Activated T-helper 2 cell treated with anti-CD3 and anti-CD28 coated beads, Interferon-gamma antibody, Interleukin-2, Interleukin-4, amounts not matched to agents 10 μg/mL and 5 μg/mL and 100 μg/mL, durations not matched to agents 14 hours and 24 hours and 36 hours (primary cell): ENCODE results near the gene GORASP1. TPM values are rescaled to one million over a fixed set of nuclear protein-coding genes. Genes with fewer than 3 reads are reported as not detected.

Source experiments
- DNase-seq: peaks from one replicate; pipeline ENCODE4 v3.0.0; 2021; ENCODE audit warnings: low spot score
- H3K27ac Mint-ChIP-seq: one replicate; pipeline ENCODE4 v1.8.0; 2021; ENCODE audit warnings: mixed read lengths
- H3K27me3 Mint-ChIP-seq: one replicate; pipeline ENCODE4 v1.8.0; 2021; ENCODE audit warnings: low read depth, mixed read lengths
- H3K36me3 Mint-ChIP-seq: one replicate; pipeline ENCODE4 v1.8.0; 2021; ENCODE audit warnings: low read depth, mixed read lengths
- H3K4me1 Mint-ChIP-seq: one replicate; pipeline ENCODE4 v1.8.0; 2021; ENCODE audit warnings: low read depth, mixed read lengths
- H3K4me3 Mint-ChIP-seq: one replicate; pipeline ENCODE4 v1.8.0; 2021; ENCODE audit warnings: low read depth, mild to moderate bottlenecking, moderate library complexity, mixed read lengths
- H3K9me3 Mint-ChIP-seq: one replicate; pipeline ENCODE4 v1.8.0; 2021; ENCODE audit warnings: mixed read lengths
- intact Hi-C: fragments of 100-400 bp; cut with micrococcal nuclease; formaldehyde crosslinking; loops from one replicate; pipeline ENCODE4 v1.15.1; 2023
- total RNA-seq: library from RNA; stranded (reverse); gene quantifications from 2 replicates; pipeline ENCODE4 v1.2.3, GENCODE V29; 2022

The GORASP1 gene
- total RNA-seq, 1 donor from 2014 or later, result 31.8 TPM

- H3K27ac Mint-ChIP-seq, result no peak overlapping the region
- no peak for DNase-seq
- peaks cover 12% of the 10 kb centered on the region for H3K4me1 Mint-ChIP-seq
- no peaks in the 10 kb centered on the region for H3K9me3 Mint-ChIP-seq
- H3K4me3 Mint-ChIP-seq, result no peak overlapping the region
- H3K36me3 Mint-ChIP-seq, result no peaks in the 10 kb centered on the region
- peaks cover 7% of the 10 kb centered on the region for H3K27me3 Mint-ChIP-seq
- intact Hi-C loops, result no loop called here
Observed at GRCh38 chr3:39127908-39128304, 20.5 kb upstream of the GORASP1 start.

- H3K27me3 Mint-ChIP-seq, result peaks cover 7% of the 10 kb centered on the region
- H3K36me3 Mint-ChIP-seq, result no peaks in the 10 kb centered on the region
- DNase-seq, result no peak
- no peak overlapping the region for H3K4me3 Mint-ChIP-seq
- intact Hi-C loops, result no loop called here
- no peak overlapping the region for H3K27ac Mint-ChIP-seq
- H3K9me3 Mint-ChIP-seq, result no peaks in the 10 kb centered on the region
- H3K4me1 Mint-ChIP-seq, result peaks cover 12% of the 10 kb centered on the region
Observed at GRCh38 chr3:39127269-39127907, 20.0 kb upstream of the GORASP1 start.

DNA sequence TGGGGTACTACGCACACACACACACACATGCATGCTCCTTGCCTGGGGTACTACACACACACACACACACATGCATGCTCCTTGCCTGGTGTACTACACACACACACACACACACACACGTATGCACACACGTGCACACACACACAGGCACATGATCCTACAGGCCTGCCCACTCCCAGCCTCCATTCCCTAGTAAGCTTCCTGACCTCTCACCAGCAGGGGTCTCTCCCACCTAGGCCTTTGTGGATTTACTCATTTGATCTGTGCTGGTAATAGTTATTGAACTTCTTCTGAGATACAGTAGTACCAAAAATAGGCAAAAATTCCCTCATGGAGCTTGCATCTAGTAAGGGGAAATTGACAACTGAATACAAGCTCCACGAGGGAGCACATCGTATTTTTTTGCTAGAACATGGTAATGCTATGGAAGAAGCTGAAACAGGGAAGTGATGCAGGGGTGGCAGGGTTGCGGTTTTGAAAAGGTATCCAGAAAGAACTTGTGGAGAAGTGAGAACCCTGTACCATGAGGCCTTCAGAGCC is 19.2 kb upstream of the GORASP1 start:
- no peak for DNase-seq
- peaks cover 12% of the 10 kb centered on the region for H3K27me3 Mint-ChIP-seq
- H3K4me3 Mint-ChIP-seq, result no peak overlapping the region
- intact Hi-C loops, result no loop called here
- H3K27ac Mint-ChIP-seq, result no peak overlapping the region
- peaks cover 12% of the 10 kb centered on the region for H3K4me1 Mint-ChIP-seq
- no peaks in the 10 kb centered on the region for H3K9me3 Mint-ChIP-seq
- H3K36me3 Mint-ChIP-seq, result no peaks in the 10 kb centered on the region

DNA sequence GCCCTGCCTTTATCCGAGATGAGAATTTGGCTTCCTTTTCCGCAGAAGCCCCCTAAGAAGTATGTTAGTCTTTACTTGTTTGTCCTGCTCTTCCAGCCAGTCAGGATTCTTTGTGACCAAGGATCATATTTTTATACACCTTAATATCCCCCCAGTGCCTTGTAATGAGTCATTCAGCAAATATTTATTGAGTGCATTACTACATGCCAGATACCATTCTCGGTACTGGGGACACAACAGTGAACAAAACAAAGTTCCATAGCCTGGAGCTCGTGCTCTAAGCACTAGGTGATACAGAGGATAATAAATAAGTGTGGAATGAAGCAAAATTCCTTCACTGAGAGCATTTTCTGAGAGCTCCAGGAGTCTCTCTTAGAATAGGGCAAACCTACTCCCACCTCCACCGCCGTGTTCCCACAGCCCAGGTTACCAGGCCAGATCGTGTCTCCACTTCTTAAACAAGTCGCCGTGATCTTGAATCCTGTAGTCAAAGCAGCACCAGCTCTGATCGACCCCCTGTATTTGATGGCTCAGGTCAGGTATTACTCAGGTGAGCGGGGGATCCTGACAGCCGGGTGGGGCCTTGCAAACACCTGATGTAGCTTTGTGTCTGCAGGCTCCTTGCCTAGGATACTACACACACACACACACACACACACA is 18.5 kb upstream of the GORASP1 start:
- Mint-ChIP-seq H3K27ac (no peak overlapping the region), H3K36me3 (no peaks in the 10 kb centered on the region), H3K27me3 (peaks cover 12% of the 10 kb centered on the region), H3K4me3 (no peak overlapping the region), H3K4me1 (peaks cover 9% of the 10 kb centered on the region), H3K9me3 (no peaks in the 10 kb centered on the region)
- DNase-seq, result no peak
- intact Hi-C loops, result no loop called here

DNA sequence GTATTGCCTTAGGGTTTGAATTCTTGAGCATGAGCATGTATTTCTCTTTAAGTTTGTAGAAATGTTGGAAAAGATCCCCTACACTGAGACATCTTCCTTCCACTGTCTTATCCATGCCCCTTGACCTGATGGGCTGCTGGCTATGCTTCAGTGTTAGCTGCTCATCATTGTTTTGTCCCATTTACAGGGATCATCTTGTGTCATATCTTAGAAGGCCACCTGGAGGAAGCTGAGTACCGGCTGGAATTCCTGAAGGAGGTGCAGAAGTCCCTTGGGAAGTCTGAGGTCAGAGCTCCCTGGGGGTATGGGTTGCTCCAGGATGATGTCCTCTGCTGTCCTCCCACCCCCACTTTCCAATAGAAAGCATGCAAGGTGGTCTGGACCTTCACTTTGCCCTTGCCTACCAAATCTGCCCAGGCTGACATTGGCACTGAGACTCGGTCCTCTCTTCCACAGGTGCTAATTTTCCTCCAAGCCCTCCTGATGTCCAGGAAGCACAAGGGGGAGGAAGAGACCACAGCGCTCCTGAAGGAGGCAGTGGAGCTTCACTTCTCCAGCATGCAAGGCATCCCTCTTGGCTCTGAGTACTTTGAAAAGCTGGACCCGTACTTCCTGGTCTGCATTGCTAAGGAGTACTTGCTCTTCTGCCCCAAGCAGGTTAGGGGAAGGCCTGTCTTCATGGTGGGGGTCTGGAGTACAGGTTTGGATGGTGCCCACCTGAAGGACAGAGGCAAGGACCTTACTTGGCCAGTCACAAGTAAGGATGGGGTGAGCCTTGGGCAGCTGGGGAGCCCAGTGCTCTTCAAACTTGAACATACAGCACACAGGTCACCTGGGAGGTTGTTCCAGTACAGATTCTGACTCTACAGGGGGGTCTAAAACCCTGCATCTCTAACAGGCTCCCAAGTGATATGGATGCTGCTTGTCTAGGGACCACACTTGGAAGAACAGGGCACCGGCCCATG is 17.7 kb upstream of the GORASP1 start:
- Mint-ChIP-seq H3K9me3 (no peaks in the 10 kb centered on the region), H3K36me3 (no peaks in the 10 kb centered on the region), H3K27me3 (peaks cover 12% of the 10 kb centered on the region), H3K27ac (no peak overlapping the region), H3K4me1 (peaks cover 9% of the 10 kb centered on the region), H3K4me3 (no peak overlapping the region)
- intact Hi-C loops, result no loop called here
- DNase-seq, result no peak

DNA sequence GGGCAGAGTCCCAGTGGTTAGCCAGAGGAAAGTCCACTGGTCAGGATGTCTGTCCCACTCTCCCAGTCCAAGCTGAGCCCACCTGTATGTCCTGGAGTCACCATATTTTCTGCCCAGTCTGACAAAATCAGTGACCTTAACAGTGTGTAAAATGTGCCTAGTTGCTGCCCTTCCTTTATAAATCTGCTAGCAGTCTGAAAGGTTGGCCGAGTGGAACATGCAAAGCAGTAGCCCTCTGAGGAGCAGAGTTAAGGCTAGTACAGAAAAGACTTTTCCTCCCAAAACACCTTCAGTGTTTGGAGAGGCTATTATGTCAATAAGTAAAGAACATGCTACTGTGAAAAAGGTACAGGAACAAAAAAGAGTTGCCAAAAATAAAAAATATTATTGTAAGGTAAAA is 15.4 kb upstream of the GORASP1 start:
- no peak for DNase-seq
- Mint-ChIP-seq H3K27ac (no peak overlapping the region), H3K27me3 (peaks cover 12% of the 10 kb centered on the region), H3K36me3 (no peaks in the 10 kb centered on the region), H3K9me3 (no peaks in the 10 kb centered on the region), H3K4me3 (no peak overlapping the region), H3K4me1 (peaks cover 3% of the 10 kb centered on the region)
- intact Hi-C loops, result no loop called here

DNA sequence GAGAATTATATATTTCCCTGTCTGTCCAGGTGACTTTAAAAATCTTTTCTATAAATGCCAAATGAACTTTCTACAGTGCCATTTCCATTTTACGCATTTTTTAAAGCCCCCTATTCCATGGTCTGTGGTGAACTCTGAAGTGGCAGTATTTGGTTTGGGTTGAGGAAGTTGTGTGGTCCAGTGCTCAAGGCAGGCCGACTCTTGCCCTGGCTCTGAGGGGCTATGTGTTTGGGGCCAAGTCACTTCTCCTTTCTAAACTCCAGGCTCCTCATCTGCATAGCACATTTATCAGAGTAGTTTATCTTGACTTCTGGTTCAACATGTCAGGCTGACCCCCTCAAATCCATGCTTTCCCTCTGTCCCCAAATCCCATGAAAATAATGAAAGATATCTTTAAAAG is 14.2 kb upstream of the GORASP1 start:
- Mint-ChIP-seq H3K27ac (no peak overlapping the region), H3K4me1 (no peaks in the 10 kb centered on the region), H3K27me3 (peaks cover 12% of the 10 kb centered on the region), H3K36me3 (no peaks in the 10 kb centered on the region), H3K4me3 (no peak overlapping the region), H3K9me3 (no peaks in the 10 kb centered on the region)
- no peak for DNase-seq
- intact Hi-C loops, result no loop called here

DNA sequence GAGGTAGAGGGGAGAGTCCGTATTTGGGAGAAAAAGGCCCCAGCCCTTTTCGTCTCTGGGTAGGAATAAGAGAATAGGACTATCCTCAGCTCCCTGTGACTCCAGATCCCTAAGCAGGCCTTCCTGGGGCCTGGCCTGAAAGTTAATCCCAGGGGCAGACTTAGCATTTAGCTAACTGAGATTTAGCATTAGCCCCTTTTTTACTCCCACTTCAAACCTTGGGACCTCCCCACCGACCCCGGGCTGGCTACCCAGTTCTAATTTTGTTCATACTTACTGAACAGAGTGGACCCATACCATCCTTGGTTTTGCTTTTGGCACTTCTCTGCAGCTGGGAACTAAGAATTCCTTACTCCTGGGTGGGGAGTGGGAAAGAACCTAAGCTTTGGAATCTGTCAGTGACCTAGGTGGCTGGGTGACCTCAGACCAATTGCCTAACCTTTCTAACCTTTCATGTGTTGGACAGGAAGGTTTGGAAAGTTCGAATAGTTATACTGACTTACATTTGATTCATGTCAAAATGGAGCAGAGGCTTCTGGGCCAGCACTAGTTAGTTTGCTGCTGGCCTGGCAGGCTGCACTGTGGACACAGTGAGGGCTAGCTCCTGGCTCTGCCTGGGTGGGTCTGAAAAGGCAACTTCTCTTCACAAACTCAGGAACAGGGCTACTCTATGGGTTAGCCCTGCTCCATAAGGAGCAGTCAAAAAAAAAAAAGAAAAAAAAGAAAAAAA is 11.7 kb upstream of the GORASP1 start:
- DNase-seq, result no peak
- Mint-ChIP-seq H3K4me3 (no peak overlapping the region), H3K27me3 (peaks cover 11% of the 10 kb centered on the region), H3K4me1 (no peaks in the 10 kb centered on the region), H3K9me3 (no peaks in the 10 kb centered on the region), H3K27ac (no peak overlapping the region), H3K36me3 (no peaks in the 10 kb centered on the region)
- intact Hi-C loops, result no loop called here

DNA sequence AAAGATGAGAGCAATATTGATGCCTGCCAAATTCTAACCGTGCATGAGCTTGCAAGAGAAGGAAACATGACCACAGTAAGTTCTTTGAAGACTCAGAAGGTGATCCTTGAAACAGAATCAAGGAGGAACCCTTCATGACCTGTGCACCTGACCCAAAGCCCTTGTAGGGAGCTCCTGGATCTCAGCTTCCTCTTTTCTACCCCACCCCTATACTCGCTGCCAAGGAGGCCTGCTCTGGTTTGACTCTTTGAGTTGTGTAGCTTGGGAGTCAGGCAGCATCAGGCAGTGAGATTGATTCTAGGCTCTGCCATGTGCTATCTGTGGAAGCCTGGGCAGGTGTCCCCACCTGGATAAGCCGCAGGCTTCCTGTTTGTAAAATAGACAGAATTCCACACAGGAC is 10.7 kb upstream of the GORASP1 start:
- intact Hi-C loops, result no loop called here
- H3K27me3 Mint-ChIP-seq, result peaks cover 6% of the 10 kb centered on the region
- no peaks in the 10 kb centered on the region for H3K9me3 Mint-ChIP-seq
- no peak for DNase-seq
- H3K27ac Mint-ChIP-seq, result no peak overlapping the region
- no peaks in the 10 kb centered on the region for H3K4me1 Mint-ChIP-seq
- H3K4me3 Mint-ChIP-seq, result no peak overlapping the region
- H3K36me3 Mint-ChIP-seq, result no peaks in the 10 kb centered on the region

GRCh38 chr3:39115870-39116269 is 8.4 kb upstream of the GORASP1 start:
- no peak for DNase-seq
- Mint-ChIP-seq H3K27ac (no peak overlapping the region), H3K4me1 (no peaks in the 10 kb centered on the region), H3K36me3 (no peaks in the 10 kb centered on the region), H3K4me3 (no peak overlapping the region), H3K27me3 (no peaks in the 10 kb centered on the region), H3K9me3 (no peaks in the 10 kb centered on the region)
- intact Hi-C loops, result no loop called here

- H3K4me1 Mint-ChIP-seq, result no peaks in the 10 kb centered on the region
- H3K36me3 Mint-ChIP-seq, result no peaks in the 10 kb centered on the region
- no peak for DNase-seq
- H3K4me3 Mint-ChIP-seq, result no peak overlapping the region
- no peaks in the 10 kb centered on the region for H3K27me3 Mint-ChIP-seq
- intact Hi-C loops, result no loop called here
- no peaks in the 10 kb centered on the region for H3K9me3 Mint-ChIP-seq
- H3K27ac Mint-ChIP-seq, result no peak overlapping the region
Observed at GRCh38 chr3:39114456-39114855, 7.0 kb upstream of the GORASP1 start.

GRCh38 chr3:39113291-39113690 is 5.9 kb upstream of the GORASP1 start:
- intact Hi-C loops, result no loop called here
- Mint-ChIP-seq H3K4me1 (peaks cover 6% of the 10 kb centered on the region), H3K27me3 (no peaks in the 10 kb centered on the region), H3K36me3 (no peaks in the 10 kb centered on the region), H3K4me3 (no peak overlapping the region), H3K9me3 (no peaks in the 10 kb centered on the region), H3K27ac (no peak overlapping the region)
- DNase-seq, result no peak
